ENCODE results near the gene PHLDA3.
"Not testable (repeated sequence)": the region's sequence is repeated elsewhere in the genome, so short reads cannot be mapped to it uniquely, and the experiment has no call there.

The PHLDA3 gene

GRCh38 chr1:201503397-201504176 is 34.6 kb upstream of the PHLDA3 start:
- DNase-seq, result no peak

DNA sequence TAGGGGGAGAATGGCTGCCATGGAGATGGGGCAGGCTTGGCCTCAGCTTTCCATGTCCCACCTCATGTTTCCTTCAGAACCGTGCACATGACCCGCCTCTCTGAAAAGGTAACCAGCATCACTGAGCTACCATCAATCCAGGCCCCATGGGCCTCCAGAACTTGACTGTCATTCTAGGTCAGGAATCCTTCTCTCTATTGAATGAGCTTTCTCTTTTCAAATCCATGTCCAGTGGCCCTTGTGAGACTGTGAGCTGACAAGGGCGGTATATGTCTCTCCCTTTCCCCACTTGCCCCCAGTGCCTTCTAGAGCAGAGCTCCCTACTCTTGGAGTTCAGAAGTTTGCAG is 33.5 kb upstream of the PHLDA3 start:
- DNase-seq, result no peak

DNA sequence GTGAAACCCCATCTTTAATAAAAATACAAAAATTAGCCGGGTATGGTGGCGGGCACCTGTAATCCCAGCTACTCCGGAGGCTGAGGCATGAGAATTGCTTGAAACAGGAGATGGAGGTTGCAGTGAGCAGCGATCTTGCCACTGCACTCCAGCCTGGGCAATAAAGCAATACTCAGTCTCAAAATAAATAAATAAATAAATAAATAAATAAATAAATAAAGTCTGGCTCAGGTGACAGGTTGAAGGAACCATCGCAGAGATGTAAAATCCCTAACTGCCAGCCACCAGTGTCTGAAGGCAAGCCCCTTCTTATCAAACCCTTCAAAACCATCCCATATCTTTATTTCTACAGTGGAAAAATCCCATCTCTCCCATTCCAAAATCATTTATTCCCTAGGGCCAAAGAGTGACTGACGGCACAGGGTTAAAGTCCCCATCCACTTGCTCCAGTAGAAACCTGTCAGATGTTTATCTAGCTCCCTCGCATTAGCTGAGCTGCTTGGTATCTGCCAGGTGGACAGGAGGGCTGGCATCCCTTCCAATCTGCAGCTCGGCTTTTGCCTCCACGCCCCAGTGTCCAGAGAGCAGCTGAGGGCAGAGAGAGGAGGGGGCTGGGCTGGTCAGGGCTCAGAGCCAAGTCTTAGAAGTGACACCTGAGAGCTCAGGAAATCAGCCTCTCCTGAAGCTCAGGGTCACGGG is 33.0 kb upstream of the PHLDA3 start:
- DNase-seq, result no peak

- DNase-seq, result no peak
These were observed 32.2 kb upstream of the PHLDA3 start for GRCh38 chr1:201501144-201501543.

DNA sequence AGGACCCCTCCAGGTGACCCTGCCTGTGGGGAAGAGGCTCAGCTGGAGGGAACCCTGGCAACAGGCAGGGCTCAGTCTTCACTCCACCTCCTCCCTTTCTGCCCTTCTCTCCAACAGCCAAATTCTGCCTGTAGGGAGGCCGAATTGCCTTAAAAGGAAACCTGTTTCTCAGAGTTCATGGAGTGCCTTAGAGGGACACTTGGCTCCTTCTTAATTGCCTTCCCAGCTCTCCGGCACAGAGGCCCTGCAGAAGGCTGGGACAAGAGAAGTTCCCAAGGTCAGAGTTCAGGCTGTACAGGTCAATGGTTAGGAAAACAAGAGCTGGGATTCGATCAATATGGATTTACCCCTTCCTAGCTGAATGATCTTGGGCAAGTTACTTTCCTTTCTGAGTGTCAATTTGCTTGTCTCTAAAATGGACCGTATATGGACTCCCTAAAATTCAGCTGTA is 31.7 kb upstream of the PHLDA3 start:
- no peak for DNase-seq

- DNase-seq, result no peak
These were observed 31.0 kb upstream of the PHLDA3 start for GRCh38 chr1:201499795-201500669.

- DNase-seq, result no peak
These were observed 30.2 kb upstream of the PHLDA3 start for GRCh38 chr1:201499191-201499590.

- no peak for DNase-seq
These were observed 29.6 kb upstream of the PHLDA3 start for GRCh38 chr1:201498621-201499020.

DNA sequence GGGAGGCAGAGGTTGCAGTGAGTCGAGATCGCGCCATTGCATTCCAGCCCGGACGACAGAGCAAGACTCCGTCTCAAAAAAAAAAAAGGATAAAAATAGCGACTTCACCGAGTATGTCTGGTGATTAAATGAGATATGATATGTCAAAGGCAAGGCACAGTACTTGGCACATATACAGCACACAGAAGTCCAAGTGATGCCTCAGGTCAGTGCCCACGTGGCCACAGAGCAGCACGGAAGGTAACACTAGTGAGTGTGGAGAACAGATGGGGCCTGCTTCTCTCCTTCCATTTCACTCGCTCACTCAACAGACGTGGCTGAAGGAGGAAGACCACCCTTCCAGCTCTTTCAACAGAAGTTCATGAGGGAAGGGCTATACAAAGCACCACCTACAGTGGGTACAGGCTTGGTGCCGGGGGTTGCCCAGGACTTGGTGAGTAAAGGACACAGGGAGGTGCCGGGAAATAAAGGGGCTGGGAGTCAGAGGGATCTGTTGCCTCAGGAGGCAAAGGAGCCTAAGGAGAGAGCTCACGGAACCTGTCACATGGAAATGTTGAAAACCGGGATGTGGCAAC is 29.0 kb upstream of the PHLDA3 start:
- DNase-seq, result no peak

DNA sequence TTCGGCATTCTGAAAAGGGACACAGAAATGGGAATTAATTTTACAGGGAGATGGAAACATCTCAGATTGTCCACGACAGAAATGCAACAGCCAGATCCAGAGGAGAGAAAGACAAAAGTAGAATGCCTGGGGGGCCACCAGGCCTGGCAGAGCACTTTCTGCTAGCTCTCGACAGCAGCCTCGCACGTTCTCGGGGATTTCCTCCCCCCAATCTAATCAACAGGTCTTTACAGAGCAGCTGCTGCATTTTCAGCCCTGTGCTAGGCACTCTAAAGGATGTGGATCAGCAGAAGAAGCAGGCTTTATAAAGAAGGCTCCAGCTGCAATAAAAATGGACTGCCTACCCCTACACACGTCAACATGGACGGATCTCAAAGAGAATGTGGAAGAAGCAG is 27.3 kb upstream of the PHLDA3 start:
- DNase-seq, result no peak

GRCh38 chr1:201495551-201496295 is 26.7 kb upstream of the PHLDA3 start:
- DNase-seq, result no peak

DNA sequence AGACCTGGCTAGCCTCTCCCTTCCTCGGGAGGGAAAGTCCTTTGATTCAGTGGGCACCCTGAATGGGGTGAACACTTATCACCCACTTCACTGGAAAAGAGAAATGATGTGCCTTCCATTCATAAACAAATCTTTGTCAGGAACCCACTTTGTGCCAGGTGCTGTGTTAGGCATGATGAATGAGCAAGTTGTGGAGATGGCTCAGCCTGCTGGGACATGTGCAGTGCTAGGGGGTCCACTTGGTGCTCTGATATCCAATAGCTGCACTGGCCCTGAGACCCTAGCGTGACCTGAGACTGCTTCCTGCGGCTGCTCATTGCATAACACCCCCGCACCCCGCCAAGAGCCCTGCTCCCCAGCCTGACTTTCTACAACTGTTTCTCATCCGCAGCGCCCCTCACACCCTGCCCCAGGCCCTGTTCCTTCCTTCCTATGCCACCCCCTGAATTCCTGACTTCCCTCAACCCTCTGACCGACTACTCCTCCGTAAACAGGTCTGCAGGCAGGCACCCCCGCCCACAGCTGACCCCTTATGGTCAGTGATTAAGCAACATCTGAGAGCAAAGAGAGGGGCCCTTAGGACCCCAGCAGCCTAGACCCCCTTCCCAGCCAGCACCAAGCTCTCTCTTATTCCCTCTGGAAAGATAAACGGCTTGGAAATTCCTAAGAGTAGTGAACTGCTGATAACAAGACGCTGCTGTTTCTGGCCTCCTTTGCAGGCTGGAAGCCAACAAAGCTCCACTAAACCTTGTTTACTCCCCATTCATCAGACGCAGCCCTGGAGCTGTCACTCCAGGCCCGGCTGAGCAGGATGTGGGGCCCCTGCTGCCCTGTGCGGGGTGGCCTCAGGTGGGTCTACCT is 25.0 kb upstream of the PHLDA3 start:
- no peak for DNase-seq

DNA sequence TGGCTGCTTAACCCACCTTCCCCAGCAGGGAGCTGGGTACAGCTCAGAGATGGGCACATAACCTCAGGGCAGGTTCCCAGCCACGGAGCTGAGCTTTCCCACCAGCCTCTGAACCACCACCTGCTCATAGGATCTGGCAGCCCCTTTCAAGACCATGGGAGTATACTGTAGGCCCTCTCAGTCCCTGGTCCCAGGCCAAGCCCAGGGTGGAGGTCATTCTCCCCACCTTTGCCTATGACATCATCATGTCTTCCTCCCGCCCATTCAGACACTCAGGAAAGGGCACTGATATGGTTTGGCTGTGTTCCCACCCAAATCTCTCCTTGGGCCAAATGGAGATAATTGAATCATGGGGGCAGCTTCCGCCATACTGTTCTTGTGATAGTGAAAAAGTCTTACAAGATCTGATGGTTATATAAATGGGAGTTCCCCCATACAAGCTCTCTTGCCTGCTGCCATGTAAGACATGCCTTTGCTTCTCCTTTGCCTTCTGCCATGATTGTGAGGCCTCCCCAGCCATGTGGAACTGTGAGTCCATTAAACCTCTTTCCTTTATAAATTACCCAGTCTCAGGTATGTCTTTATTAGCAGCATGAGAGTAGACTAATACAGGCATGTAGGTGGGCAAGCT is 24.2 kb upstream of the PHLDA3 start:
- not testable (repeated sequence) for DNase-seq

DNA sequence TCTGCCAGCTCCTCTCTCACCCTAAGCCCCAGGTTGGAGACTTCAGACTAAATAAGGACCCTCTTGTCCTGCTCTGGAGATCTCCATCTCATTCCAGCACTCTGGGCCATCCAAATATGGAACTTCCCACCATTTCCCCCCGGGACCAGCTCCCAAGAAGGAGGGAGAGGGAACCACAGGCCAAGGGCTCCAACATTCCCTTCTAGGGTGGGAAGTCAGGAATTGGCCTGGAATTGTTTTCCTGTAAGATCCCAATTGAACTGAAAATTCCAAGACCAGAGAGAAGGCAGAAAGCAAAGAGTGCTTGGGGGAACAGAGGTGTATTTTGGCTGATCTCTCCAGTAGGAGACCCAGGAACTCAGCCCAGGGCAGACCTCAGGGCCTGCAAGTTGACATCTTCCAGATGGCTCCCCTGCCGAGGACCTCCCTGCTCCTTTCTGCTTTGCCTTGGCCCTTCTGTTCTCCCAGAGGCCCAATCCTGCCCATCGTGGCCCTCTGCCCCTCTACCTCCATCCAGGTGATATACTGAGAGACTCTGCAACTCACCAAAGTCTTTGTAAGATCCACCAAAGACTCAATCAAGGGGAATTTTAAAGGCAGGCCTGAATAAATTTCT is 23.0 kb upstream of the PHLDA3 start:
- DNase-seq, result no peak

DNA sequence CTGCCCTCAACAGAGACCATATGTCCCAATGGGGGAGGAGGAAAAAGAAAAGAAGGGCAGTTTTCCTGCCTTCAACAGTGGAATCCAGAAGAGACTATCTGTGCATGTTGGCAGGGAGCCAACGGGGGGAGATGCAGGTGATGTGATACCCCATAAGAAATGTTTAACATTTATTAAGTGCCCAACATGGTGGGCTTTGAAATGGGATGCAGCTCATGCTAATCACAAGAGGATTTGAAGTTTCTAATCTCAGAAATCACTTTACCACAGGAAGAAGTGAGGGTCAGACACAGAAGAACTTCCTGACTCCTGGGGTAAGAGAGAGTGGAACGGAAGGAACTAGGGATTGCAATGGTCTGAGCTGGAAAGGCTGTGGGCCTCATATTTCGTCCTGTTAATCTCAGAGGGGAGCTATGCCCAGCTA is 21.7 kb upstream of the PHLDA3 start:
- no peak for DNase-seq

GRCh38 chr1:201489643-201490261 is 20.8 kb upstream of the PHLDA3 start:
- no peak for DNase-seq

- DNase-seq, result no peak
These were observed 20.0 kb upstream of the PHLDA3 start for GRCh38 chr1:201488830-201489589.

- DNase-seq, result no peak
These were observed 18.8 kb upstream of the PHLDA3 start for GRCh38 chr1:201487742-201488141.

DNA sequence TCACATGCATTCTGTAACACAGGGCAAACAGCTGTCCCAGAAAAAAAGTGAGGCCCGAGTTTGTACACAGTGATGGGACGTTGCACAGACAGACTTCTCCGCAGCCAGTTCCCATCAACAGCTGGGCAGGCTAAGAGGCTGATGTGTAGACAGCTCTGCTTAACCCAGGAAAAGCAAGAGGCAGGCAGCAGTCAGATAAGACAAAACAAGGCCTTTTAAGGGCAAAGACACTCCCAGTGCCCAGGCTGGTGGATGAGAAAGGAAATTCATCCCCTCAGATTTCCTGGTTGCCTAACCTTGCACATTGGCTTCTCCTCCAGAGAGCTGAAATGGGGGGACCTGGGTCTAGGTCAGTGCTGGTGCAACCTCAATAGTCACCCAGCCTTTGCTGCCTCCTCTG is 17.2 kb upstream of the PHLDA3 start:
- DNase-seq, result no peak
